Neural progenitor cell (in vitro differentiated cells): Measurements from ENCODE around the gene ANAPC16.

ENCODE experiments used
- CTCF ChIP-seq: fragments of 200-600 bp; sonication (generic); IDR thresholded peaks from 2 replicates; pipeline ENCODE4 v1.5.1; 2017; ENCODE audit warnings: antibody characterized with exemption, mild to moderate bottlenecking
- EZH2 ChIP-seq: fragments of 200-600 bp; sonication (generic); IDR thresholded peaks from 2 replicates; pipeline ENCODE4 v1.6.1; 2017; ENCODE audit warnings: antibody characterized with exemption, mild to moderate bottlenecking, moderate library complexity

GRCh38 chr10:72265508-72265907 is 49.7 kb downstream of the ANAPC16 start:
- TF ChIP-seq CTCF (no peak), EZH2 (no peak)
